GM19239 (cell line): ENCODE measurements around the gene HPS3.

Experiments
- DNase-seq: peaks from one replicate; pipeline ENCODE4 v3.0.0; 2011; ENCODE audit warnings: low spot score; ENCODE audit not compliant: insufficient read length
- FAIRE-seq: peaks from 2 replicates; lab custom pipeline; 2011; peaks lifted over from hg19 to GRCh38; lab: Jason Lieb, UNC

HPS3 gene

DNA sequence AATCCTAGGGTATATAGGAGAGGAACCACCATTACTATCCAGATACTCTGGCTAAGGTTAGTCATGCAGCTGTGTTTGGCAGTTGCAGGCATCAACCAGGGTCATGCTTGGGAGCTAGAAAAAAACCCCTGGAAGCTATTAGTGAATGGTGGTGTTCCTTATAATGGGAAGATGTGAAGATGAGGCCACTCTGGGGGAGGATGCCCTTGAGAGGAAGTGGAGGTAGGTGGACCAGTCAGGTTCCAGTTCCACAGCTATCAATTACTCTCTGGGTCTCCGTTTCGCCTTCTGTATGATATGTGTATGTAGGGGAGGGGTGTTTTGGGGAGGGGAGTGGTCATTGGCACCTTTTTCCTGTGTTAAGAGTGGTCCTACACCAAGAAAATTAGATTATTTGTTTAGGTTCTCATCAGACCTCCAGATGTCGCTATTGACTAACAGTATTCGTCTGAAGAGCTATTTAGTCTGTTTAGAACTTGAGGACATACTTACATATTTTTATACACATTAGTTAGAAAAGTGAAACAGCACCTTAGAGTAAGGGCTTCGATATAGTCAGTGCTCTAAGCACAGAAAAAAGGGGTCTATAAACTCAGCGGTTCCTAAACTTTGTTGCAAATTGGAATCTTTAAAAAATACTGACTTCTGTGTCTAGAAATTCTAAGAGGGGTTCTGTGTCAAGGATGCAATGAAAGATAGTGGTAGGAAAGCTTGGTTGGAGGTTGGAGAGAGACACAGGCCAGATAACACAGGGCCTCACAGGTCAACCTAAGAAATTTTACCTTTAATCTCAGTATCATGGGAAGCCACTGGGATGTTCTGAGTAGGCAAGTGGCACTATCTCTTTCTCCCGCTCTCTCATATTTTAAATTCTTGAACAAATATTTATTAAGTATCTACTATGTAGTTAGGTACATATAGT, 9.1 kb upstream of the HPS3 start:
- FAIRE-seq (peak; percentile 85), DNase-seq (peak; percentile 23)

DNA sequence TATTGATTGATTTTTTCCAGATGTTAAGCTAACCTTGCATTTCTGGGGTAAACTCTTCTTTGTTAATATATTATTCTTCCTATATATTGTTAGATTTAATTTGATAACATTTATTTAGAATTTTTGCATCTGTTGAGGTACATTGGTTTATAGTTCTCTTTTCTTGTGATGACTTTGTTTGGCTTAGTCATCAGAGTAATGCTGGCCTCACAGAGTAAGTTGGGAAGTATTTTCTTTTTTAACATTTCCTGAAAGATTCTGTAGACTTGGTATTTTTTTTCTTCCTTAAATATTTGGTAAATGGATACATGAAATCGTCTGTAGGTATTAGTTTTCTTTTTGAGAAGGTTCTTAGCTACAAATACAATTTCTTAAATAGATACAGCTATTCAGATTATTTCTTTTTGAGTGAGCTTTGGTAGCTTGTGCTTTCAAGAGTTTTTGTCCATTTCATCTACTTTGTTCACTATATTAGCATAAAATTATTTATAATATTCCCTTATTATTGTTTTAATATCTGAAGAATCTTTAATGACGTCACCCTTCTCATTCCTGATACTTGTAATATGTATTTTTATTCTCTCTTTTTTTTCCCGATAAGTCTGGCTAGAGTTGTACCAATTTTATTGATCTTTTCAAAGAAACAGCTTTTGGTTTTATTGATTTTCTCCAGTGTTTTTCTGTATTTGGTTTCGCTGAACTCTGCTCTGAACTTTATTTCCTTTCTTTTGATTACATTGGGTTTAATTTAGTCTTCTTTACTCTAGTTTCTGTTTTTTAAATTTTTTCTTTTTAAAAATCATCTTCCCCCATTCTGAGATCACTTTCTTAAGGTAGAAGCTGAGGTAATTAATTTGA, 6.5 kb upstream of the HPS3 start:
- FAIRE-seq (no peak), DNase-seq (no peak)

- FAIRE-seq (no peak), DNase-seq (no peak)
Measured at GRCh38 chr3:149128821-149129220, 617 bp upstream of the HPS3 start.

DNA sequence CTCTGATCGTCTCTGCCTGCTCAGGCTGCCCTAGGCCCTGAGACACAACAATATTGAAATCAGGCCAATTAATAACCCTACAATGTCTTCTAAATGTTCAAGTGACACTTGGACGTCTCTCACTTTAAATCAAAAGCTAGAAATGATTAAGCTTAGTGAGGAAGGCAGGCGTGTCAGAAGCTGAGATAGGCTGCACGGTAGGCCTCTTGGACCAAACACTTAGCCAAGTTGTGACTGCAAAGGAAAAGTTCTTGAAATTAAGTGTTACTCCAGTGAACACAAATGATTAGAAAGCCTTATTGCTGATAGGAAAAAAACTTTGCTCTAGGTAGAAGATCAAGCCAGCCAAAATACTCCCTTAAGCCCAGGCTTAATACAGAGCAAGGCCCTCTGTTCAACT, 2.2 kb downstream of the HPS3 start:
- no peak for FAIRE-seq
- no peak for DNase-seq

- no peak for FAIRE-seq
- no peak for DNase-seq
Measured at GRCh38 chr3:149134575-149134974, 5.1 kb downstream of the HPS3 start.

DNA sequence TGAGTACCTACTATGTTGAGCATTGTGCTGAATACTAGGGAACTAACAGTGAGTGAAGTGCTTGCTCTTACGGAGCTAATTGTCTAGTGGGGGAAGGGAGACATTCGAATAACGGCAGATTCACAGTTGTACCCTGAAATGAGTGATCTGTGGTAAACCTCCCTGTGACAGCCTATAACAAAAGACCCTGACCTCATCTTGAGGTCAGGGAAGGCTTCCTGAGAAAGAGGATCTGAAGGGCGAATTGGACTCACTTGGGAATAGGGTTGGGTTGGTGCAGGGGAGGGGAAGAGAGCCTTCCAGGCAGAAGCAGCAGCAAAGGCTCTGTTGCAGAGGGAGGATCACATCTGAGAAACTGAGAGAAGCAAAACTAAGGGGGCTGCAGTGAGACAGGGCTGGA, 13.2 kb downstream of the HPS3 start:
- no peak for DNase-seq
- FAIRE-seq = peak; percentile 78

DNA sequence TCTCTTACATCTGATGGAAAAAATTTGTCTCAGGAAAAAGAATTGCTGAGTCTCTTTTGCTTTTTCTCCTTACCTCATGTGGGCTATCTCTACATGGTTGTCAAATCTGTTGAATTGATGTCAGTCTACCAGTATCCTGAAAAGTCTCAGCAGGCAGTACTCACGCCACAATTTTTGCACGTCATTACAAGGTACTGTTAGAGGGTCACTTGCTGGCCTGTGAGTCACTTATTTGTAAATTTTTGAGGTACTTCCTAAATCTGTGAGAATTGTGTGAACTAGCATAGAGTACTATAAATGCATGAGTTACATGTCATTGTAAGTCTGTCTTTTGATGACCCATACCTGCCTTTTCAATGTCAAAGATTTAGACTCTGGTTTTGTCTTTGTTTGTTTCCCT, 15.9 kb downstream of the HPS3 start:
- no peak for DNase-seq
- FAIRE-seq = no peak

DNA sequence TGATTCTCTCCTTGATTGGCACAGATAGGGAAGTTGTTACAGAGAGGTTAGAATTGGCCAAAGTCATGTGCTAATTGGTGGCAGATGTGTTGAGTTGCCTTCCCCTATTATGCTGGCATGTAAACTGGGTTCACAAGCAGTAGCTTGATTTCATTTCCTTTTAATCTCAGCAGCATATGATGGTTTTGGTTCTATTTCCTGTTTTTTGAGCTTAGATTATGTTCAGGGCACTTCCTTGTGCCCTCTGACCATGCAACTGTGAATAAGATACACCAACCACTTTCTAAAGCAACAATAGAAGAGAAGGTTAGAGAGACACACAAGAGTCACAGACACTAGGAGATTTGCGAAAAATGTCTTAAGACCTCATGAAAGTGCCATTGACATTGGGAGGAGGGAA, 16.5 kb downstream of the HPS3 start:
- DNase-seq (peak; percentile 9), FAIRE-seq (peak; percentile 76)

GRCh38 chr3:149150436-149150835, 21.0 kb downstream of the HPS3 start:
- no peak for DNase-seq
- no peak for FAIRE-seq

GRCh38 chr3:149151843-149152242, 22.4 kb downstream of the HPS3 start:
- DNase-seq = no peak
- peak; percentile 76 for FAIRE-seq

DNA sequence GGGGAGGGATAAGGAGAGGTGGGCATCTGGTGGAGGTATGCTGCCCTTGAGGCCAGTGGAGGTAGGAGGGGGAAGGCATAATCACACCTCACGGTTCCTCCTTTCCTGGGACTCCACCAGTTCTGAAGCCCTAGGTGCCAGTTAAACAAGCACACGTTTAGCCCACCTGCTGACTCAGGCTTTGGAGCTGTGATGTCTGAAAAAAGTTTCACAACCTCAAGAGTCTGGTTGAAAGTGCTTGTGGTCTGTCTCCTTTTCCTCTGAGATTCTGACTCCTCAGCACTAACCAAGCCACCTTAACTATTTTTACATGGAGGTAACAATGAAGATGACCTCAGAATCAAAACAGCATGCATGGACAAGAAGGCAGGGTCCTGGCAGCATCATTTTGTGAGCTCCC, 23.0 kb downstream of the HPS3 start:
- DNase-seq (peak; percentile 10), FAIRE-seq (peak; percentile 83)

GRCh38 chr3:149153402-149153801, 24.0 kb downstream of the HPS3 start:
- FAIRE-seq (no peak), DNase-seq (no peak)

DNA sequence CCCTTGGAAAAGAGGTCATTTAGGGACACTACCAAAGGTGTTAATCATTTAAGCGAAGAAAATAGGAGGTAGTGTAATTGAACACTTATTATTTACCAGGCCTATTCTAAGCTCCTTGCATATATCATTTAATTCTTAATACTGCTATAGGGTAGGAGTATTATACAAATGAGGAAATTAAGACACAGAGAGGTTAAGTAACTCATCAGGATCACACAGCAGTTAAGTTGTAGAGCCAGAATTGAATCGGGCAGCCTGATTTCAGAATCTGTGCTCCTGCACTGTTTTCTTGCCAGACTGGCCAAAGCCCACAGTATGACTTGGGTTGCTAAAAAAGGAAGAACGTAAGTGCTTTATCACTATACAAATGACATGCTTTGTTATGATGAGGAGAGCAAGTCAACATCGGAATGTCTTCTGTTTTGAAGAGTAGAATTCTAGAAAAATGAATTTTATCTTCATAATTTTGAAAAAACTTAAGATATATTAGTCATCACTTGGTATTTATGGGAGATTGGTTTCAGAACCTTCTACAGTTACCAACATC, 31.4 kb downstream of the HPS3 start:
- FAIRE-seq (no peak), DNase-seq (no peak)

GRCh38 chr3:149162007-149162406, 32.6 kb downstream of the HPS3 start:
- DNase-seq (no peak), FAIRE-seq (no peak)

DNA sequence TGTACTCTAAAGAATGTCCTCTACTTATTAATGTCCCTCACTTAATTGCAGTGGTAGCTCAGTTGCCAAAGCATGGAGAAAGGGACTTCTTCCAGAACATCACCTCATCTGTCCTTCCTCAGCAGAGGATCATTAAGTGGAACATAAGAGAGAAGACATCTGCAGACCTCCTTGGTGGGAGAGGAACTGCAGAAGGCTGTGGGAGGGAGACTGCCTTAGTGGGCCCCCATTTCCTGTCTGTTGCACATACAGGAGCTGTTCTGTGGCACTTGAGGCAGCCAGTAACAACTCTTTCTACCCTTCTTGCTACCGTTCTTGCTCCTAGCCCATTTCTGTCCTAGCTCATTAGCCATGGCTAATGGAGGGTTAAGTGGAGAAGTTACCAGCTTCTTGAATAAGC, 33.6 kb downstream of the HPS3 start:
- no peak for FAIRE-seq
- no peak for DNase-seq

DNA sequence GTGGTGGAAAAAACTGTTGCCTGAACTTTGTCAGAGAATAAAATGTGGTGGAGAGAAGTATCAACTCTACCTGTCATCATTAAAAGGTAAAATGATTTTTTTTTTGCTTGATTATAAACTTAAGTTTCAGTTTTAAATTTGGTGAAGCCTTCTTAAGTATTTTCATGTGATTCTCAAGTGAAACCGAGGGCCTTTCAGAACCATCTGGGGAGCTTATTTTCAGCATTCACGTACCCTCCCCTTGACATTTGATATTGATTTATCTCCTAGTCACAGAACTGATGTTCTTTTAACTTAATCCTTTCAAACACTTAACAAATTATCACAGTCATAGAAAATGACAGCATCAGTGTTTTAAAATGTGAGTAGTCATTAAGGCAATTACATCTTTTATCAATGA, 38.5 kb downstream of the HPS3 start:
- FAIRE-seq (no peak), DNase-seq (no peak)

DNA sequence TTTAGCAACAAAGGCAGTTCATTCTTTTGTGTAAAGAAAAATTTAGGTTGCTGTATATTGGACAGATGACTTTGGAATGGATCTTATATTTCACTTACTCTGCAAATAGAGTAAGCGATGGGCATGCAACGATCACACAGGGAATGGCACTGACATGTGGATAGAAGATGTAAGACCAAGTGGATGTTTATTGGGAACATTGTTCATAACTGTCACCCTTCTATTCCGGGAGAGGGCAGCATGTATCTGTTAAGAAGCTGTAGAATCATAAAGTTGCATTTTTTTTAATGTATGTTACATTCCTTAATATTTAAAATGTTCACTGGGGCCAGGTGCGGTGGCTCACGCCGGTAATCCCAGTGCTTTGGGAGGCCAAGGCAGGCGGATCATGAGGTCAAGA, 41.2 kb downstream of the HPS3 start:
- DNase-seq (no peak), FAIRE-seq (no peak)

DNA sequence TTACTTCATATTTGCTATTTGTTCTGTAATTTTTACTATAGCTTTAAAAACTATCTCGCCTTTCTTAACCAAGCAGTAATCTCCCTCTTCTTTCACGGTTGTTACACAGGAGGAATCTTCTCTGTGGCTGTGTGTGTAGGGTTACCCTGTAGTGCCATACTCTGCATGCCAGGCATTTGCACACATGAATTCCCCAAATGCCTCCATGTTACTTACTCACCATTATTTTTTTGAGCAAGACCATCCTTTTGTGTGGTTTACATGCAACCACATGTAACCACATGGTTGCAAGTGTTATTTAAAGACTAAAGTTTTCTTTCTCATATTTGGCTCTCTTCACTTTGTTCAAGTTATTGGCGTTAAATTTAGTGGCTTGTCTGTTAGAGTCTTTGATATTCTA, 45.5 kb downstream of the HPS3 start:
- FAIRE-seq (no peak), DNase-seq (peak; percentile 1)

GRCh38 chr3:149177122-149177521, 47.7 kb downstream of the HPS3 start:
- no peak for DNase-seq

DNA sequence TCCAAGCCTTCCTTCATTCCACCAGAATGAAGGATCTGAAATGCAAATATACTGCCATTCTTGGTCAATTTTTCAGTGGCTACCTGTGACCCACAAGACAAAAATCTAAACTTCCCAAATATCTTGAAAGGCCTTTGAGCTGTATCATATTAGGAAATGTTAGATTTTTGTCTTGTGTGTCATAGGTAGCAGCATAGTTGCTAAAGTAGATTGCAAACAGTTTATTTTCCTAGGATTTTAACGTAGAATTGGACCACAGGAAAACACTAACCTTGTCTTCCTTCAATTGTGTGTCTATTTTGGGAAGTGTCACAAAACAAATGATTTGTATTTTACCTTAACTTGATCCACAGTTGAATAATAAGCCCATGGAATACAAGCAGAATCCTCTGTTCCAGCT, 49.8 kb downstream of the HPS3 start:
- DNase-seq (no peak), FAIRE-seq (no peak)

More at GRCh38 chr3:149177122-149177521, 47.7 kb downstream of the HPS3 start:
- no peak for FAIRE-seq

GRCh38 chr3:149180057-149180573, 50.7 kb downstream of the HPS3 start:
- FAIRE-seq = no peak
- no peak for DNase-seq
